HG02571 (cell line): ENCODE measurements around the gene TCTN1.
A peak's percentile ranks its signal among the peaks of the same experiment; 100 is the strongest.
"Not testable (repeated sequence)": the region's sequence is repeated elsewhere in the genome, so short reads cannot be mapped to it uniquely, and the experiment has no call there.

Experiments
- ATAC-seq: cut with Tn5 transposase; IDR thresholded peaks from one replicate; pipeline ENCODE4 v1.9.1; 2021; ENCODE audit warnings: mild to moderate bottlenecking, moderate library complexity; ENCODE audit not compliant: unreplicated experiment

The TCTN1 gene

GRCh38 chr12:110613771-110614684 lies at the start of gene TCTN1:
TSS of gene TCTN1 (plus strand) at chr12:110614129. CDS start at chr12:110614183, 54 bp downstream.
- peak; percentile 96 for ATAC-seq

GRCh38 chr12:110564471-110564991 lies 49.4 kb upstream of the TCTN1 start:
- no peak for ATAC-seq

DNA sequence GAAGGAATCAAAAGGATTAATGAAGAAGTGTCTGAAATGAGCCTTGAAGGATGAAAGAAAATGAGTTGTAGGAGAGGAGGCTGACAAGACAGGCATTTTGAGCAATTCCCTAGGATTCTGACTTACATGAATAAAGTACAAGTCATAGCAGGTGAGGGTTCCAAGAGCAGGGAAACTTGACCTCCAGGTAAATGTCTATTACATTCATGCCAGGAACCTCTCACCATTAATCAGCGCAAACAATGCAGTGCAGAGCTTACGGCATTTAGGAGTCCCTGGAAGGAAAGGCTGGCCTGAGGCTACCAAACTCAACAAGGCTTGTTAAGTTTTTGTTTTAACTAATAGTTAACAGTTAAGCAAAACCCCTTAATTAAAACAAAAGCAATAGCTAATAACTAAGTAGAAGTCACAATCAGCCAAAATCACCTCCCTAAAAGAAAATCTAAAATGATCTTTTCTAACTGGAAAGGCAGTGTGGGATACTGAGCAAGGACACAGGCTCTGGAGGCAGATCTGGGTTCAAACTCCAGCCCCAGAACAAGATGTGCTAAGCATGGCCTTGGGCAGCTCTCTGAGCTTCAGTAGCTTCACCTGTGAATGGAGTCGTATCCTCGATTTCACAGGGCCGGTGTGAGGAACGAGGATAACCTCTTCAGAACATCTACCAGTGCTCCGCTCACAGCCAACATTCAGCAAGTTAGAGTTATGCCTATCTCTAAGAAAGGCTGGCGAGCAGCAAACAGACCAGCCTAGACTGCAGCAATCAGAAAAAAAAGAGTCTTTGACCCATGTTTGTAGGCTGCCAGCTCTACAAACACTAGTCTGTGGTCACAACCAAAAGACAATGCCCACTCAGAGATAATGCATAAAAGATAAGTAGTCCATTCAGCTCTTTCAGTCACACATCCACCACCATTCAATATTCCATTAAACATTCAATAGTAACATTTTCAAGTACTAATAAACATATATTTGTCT lies 47.7 kb upstream of the TCTN1 start:
- no peak for ATAC-seq

GRCh38 chr12:110566993-110567392 lies 46.9 kb upstream of the TCTN1 start:
- ATAC-seq: no peak

DNA sequence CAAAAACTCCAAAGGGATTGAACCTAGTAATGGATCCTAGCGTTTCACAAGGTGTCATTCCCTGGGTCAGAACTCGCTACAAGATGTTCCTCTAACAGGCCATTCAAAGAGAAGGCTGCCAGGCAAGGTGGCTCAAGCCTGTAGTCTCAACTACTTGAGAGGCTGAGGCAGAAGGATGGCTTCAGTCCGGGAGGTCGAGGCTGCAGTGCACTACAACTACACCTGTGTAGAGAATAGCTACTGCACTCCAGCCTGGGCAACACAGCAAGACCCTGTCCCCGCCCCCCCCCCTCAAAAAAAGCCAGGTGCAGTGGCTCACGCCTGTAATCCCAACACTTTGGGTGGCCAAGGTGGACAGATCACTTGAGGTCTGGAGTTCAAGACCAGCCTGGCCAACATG lies 45.2 kb upstream of the TCTN1 start:
- no peak for ATAC-seq

DNA sequence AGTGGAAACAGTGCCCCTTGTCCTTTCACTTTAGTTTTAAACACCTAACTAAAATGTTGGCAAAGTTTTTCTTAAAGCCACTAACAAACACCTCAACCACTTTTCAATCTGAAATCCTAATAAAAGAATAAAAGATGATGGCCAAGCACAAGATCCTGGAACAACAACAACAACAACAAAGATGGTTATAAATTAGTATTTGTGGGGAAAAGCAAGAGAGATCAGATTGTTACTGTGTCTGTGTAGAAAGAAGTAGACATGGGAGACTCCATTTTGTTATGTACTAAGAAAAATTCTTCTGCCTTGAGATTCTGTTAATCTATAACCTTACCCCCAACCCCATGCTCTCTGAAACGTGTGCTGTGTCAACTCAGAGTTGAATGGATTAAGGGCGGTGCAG lies 44.1 kb upstream of the TCTN1 start:
- not testable (repeated sequence) for ATAC-seq

DNA sequence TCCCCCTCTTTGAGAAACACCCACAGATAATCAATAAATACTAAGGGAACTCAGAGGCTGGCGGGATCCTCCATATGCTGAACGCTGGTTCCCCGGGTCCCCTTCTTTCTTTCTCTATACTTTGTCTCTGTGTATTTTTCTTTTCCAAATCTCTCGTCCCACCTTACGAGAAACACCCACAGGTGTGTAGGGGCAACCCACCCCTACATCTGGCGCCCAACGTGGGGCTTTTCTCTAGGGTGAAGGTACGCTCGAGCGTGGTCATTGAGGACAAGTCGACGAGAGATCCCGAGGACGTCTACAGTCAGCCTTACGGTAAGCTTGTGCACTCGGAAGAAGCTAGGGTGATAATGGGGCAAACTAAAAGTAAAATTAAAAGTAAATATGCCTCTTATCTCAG lies 43.1 kb upstream of the TCTN1 start:
- not testable (repeated sequence) for ATAC-seq

GRCh38 chr12:110574044-110574443 lies 39.9 kb upstream of the TCTN1 start:
- no peak for ATAC-seq

DNA sequence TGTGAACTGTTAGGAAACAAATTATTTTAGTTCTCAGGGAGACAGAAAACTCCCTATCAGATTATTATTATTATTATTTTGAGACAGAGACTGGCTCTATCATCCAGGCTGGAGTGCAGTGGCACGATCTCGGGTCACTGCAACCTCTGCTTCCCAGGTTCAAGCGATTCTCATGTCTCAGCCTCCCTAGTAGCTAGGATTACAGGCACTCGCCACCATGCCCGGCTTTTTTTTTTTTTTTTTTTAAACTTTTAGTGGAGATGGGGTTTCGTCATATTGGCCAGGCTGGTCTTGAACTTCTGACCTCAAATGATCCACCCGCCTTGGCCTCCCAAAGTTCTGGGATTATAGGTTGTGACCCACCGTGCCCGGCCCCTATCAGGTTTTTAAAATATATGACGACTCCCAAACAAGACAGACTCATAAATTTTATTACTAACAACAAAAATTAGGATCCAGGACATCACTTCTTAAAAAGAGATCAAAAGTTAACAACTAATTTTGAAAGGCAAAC lies 39.2 kb upstream of the TCTN1 start:
- ATAC-seq: not testable (repeated sequence)

DNA sequence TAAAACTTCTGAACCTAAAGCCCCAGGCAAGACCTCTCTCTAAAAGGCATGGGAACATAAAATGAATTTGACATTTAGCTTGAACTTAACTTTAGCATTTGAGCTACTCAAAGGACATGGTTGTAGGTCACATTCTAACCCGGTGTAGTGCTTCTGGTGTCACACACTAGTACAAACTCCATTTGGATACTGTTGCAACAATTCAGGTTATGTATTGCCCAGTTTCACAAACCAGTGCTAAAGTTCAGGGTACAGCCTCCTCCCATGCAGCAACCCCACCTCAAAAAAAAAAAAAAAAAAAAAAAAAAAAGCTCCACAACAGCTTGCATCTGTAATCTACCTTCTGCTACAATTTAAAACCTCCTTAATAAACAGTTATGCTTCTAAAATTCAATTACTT lies 38.6 kb upstream of the TCTN1 start:
- no peak for ATAC-seq

GRCh38 chr12:110576504-110576903 lies 37.4 kb upstream of the TCTN1 start:
- ATAC-seq: no peak

DNA sequence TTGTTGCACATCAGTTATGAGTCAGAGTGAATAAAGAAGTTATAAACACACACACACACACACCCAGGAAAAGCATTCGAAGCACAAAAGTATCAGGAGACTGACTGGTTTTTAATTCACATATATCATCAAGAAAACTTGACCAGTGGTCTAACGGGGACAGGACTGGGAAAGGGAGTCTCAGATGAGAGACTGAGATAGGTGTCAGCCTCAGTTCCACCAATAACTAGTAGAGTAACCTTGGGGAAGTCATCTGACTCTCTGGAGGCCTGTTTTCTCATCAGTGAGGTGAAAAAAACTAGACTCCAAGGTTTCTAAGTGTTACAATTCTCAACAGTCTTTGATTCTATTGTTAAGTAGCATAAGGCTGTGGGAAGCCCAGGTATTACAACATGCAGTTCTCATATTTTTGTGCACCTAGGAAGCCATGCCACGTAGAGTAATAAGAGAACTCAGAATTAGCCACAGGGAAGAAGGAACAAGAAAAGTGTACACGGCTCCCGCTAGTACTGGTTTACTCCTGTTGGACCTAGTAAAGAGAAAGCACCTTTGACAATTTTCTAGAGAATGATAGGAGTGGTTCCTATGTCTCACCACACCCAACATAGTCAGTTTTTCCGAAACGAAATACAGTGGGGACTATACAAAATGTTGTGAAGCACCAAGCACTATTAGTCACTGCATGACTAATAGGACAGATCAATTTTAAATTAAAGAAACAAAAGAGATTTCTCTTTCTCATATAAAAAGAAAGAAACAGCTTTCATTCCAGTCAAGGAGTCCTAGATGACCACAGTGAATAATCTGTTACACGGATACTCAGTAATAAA lies 35.9 kb upstream of the TCTN1 start:
- ATAC-seq: peak; percentile 32

DNA sequence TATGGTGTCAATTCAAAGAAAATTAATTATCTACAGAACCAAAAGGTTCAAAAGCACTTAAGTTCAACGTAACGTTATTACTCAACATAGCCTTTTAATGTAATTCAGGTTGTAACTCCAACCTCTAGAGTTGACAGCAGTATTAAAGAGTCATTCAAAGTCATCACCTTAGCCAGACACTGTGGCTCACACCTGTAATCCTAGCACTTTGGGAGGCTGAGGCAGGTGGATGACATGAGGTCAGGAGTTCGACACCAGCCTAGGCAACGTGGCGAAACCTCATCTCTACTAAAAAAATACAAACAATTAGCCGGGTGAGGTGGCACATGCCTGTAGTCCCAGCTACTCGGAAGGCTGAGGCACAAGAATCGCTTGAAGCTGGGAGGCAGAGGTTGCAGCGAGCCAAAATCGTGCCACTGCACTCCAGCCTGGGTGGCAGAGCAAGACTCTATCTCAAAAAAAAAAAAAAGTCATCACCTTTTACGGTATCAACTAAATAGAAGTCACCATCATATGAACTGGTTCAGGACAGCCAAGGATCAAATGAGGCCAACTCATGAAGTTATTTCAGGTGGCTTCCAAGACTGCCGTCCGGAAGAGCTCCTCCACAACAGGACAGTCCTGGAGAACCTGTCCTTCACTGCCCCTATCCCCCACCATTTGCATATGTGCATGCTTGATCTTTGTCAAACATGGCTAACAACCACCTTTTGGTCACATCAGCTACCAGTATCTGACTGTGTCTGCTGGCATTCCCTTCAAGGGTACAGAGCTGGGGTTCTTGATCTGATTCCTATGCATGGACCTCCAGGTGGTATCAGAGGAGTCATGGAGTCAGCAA lies 35.0 kb upstream of the TCTN1 start:
- no peak for ATAC-seq

- ATAC-seq: no peak
Observed at GRCh38 chr12:110579535-110580253, 34.2 kb upstream of the TCTN1 start.

- ATAC-seq: no peak
Observed at GRCh38 chr12:110581931-110582275, 32.0 kb upstream of the TCTN1 start.

GRCh38 chr12:110582276-110583136 lies 31.4 kb upstream of the TCTN1 start:
- ATAC-seq: peak; percentile 42

DNA sequence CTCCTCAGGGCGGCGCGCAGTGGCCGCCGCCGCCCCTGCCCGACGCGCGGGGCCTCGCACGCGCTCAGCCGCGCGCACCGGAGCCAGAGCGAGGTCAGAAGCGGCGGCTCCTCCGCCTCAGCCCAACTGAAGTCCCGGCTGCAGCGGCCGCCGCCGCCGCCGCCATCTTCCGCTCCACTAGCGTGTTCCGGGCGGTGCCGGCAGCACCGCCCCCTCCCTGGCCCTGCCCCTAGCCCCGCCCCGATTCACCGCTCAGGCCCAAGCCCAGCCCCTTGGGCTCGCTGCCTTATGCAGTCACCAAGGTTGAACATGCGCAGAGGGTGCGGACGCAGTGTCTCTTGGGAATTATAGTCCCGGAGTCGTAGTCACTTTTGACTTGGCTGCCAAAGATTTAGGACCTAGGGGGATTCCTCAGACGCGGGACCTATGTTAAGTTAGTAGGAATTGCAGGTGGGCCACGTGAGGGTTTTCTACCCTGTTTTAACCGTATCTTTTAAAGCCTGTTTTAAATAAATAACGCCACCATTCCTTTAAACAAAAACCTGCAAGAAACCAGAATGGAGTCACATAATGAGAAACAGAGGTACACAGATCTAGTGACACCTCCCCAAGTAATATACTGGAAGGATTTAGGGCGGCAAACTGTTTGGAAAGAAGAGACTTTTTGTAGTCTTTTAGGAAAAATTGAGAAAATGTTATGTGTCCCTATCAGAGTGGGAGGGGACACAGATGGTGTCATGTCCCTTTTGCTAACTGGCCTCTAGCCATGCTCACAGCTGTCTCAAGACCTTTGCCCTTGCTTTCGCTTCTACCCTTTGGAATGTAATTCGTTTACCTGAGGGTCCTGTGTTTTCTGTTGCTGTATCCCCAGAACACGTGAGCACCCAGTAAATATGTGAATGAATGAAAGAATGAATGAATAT lies 30.5 kb upstream of the TCTN1 start, which contains the start of gene PPTC7:
PPTC7 (minus strand) TSS at position 182 of the 923 bp plus-strand sequence. CDS start 287 bp downstream, outside the sequence.
- peak; percentile 72 for ATAC-seq
